ENCODE data around the gene ENPEP.

DNA sequence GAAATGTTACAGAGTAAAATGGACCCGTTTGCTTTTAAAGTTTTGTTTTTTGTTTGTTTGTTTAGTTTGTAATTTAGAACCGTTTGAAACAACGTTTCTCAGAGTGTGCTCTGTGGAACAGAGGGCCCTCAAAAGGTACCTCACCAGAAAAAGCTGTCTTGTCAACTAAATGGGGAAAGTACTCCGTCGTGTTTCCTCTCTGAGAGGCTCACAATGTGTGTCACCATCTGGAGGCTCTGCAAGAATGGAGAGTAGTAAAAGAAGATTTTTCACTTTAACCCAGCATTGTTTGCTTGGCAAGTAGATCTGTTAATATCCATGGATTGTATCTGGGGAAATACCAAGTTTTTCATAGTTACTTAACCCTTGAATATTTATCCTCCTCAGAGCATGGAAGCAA, 1.5 kb upstream of the ENPEP start:
- TF ChIP-seq, protein P1, sequence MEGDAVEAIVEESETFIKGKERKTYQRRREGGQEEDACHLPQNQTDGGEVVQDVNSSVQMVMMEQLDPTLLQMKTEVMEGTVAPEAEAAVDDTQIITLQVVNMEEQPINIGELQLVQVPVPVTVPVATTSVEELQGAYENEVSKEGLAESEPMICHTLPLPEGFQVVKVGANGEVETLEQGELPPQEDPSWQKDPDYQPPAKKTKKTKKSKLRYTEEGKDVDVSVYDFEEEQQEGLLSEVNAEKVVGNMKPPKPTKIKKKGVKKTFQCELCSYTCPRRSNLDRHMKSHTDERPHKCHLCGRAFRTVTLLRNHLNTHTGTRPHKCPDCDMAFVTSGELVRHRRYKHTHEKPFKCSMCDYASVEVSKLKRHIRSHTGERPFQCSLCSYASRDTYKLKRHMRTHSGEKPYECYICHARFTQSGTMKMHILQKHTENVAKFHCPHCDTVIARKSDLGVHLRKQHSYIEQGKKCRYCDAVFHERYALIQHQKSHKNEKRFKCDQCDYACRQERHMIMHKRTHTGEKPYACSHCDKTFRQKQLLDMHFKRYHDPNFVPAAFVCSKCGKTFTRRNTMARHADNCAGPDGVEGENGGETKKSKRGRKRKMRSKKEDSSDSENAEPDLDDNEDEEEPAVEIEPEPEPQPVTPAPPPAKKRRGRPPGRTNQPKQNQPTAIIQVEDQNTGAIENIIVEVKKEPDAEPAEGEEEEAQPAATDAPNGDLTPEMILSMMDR (IDR thresholded peaks at IDR 0.05): no peak
- TF ChIP-seq POLR2A (IDR thresholded peaks at IDR 0.05): no peak
- TF ChIP-seq POLR2AphosphoS5 (IDR thresholded peaks at IDR 0.05): no peak

All from upper lobe of left lung (tissue), 4 donors.